ENCODE measurements around the gene RMND1. TPM values are rescaled to one million over a fixed set of nuclear protein-coding genes. Genes with fewer than 3 reads are reported as not detected.

RMND1 gene
- total and polyA plus RNA-seq, 9 of the 15 experiments (the other 6 are each of a cell fraction or from before 2014, with no cell fraction given), result 26.9 to 47.8 (median 36.2) TPM

DNA sequence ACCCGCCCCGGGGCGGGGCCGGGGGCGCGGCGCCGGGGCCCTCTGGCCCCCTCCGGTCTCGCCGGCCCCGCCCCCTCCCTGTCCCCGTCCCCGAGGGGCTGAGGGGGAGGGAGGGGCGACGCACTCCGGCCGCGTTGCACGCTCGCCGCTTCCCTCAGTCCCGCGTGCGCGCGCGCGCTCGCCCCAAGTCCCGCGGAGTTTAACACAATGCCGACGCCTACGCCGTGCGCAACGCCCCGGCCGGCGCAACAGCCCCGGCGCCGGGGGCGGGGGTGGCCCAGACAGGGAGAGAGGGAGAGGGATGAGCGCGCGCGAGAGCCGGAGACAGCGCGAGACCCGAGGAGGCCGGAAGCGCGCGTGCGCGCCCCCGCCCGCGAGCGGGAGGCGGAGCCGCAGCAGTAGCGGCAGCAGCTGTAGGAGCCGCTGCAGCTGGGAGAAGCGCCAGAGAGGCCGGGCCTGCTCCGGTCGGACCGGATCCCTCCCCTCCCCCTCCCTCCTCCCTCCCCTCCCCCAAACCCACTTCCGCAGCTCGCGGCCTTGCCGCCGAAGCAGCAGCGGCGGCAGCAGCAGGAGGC lies 61.6 kb downstream of the RMND1 start (continued):
- TF ChIP-seq CHD7 (IDR thresholded peaks at IDR 0.05; ENCODE audit: low read depth, low read length) (no peak), RCOR1 (IDR thresholded peaks at IDR 0.05; ENCODE audit: borderline replicate concordance in 1 of 2, low read depth in 2 of 2, low read length in 2 of 2) (no peak), MEF2A (IDR thresholded peaks at IDR 0.05; ENCODE audit: control insufficient read depth, low read depth, low read length) (no peak), KHSRP (IDR thresholded peaks at IDR 0.05) (no peak), CGGBP1 (CRISPR knock-in tag; IDR thresholded peaks at IDR 0.05) (no peak), CREB3L1 (IDR thresholded peaks at IDR 0.05; ENCODE audit: borderline replicate concordance, low read depth) (peak; percentile 95), KAT8 (IDR thresholded peaks at IDR 0.05; ENCODE audit: low read depth) (no peak), PML (IDR thresholded peaks at IDR 0.05; ENCODE audit: low read length) (peak; percentile 52; the same call in 1 of the 2 replicates), ZNF347 (CRISPR knock-in tag; IDR thresholded peaks at IDR 0.05; ENCODE audit: low read depth) (no peak), HDAC8 (tag; IDR thresholded peaks at IDR 0.05) (no peak)
- TF ChIP-seq, protein P1, sequence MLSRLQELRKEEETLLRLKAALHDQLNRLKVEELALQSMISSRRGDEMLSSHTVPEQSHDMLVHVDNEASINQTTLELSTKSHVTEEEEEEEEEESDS (CRISPR knock-in tag; IDR thresholded peaks at IDR 0.05), result no peak
- TF ChIP-seq, protein P2, sequence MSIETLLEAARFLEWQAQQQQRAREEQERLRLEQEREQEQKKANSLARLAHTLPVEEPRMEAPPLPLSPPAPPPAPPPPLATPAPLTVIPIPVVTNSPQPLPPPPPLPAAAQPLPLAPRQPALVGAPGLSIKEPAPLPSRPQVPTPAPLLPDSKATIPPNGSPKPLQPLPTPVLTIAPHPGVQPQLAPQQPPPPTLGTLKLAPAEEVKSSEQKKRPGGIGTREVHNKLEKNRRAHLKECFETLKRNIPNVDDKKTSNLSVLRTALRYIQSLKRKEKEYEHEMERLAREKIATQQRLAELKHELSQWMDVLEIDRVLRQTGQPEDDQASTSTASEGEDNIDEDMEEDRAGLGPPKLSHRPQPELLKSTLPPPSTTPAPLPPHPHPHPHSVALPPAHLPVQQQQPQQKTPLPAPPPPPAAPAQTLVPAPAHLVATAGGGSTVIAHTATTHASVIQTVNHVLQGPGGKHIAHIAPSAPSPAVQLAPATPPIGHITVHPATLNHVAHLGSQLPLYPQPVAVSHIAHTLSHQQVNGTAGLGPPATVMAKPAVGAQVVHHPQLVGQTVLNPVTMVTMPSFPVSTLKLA (conservative IDR thresholded peaks at IDR 0.05), result peak in 1 of 2 experiments; percentile 71; a peak in 3 of 4 replicates

Measured in K562 (cell line).